HepG2 (cell line): ENCODE measurements around the gene FAT1. TPM values are rescaled to one million over a fixed set of nuclear protein-coding genes. Genes with fewer than 3 reads are reported as not detected.

Experiments used
- ATAC-seq: fragments of 200-7000 bp; cut with Tn5 transposase; 3 replicates; pipeline ENCODE4 v1.9.1; 2020; ENCODE audit warnings: mild to moderate bottlenecking, moderate library complexity
- BruUV-seq: library from RNA; stranded (reverse); fragments of 400-500 nt; replicated peaks from 2 replicates; lab custom pipeline; 2021; lab: Mats Ljungman, UMichigan
- CTCF ChIA-PET: fragments of 300-600 bp; formaldehyde crosslinking; extraction: SDS; loops from one replicate; lab custom pipeline; 2021; ENCODE audit warnings: low total read pairs, inconsistent platforms, low intra/inter-chr PET ratio; lab: Yijun Ruan, JAX
- POLR2A ChIA-PET: fragments of 350-600 bp; sonication (Branson Sonifier 250); formaldehyde crosslinking; loops from one replicate; lab custom pipeline; 2020; ENCODE audit warnings: antibody characterized with exemption, inconsistent platforms; lab: Yijun Ruan, JAX
- DNase-seq: peaks from one replicate; pipeline ENCODE4 v3.0.0-alpha.2; 2015; ENCODE audit warnings: low spot score
- FAIRE-seq: peaks from 3 replicates; lab custom pipeline; 2011; peaks lifted over from hg19 to GRCh38; lab: Jason Lieb, UNC
- H2AFZ ChIP-seq: one replicate; pipeline ENCODE4 v1.6.1; 2011; ENCODE audit warnings: low read length, inconsistent platforms
- H3K27ac ChIP-seq: fragments of 300-600 bp; 3 replicates; pipeline ENCODE4 v1.8.0; 2011; ENCODE audit warnings: mixed run types, mild to moderate bottlenecking, mixed read lengths, low read length, inconsistent platforms; ENCODE audit not compliant: insufficient read depth; ENCODE audit errors: extremely low read length
- H3K27me3 ChIP-seq, 2 experiments: fragments of 200-600 bp in 1 of 2; 2 replicates in 1 of 2; 3 replicates in 1 of 2; pipeline versions ENCODE4 v1.6.0 to v1.8.0; 2011; ENCODE audit warnings: low read length in 2 of 2, mild to moderate bottlenecking in 2 of 2, moderate library complexity in 2 of 2, inconsistent platforms in 1 of 2; ENCODE audit not compliant: insufficient read depth in 2 of 2, control insufficient read depth in 1 of 2
- H3K36me3 ChIP-seq, 2 experiments: fragments of 200-600 bp in 1 of 2; replicated peaks in 1 of 2; 2 replicates in 1 of 2; 3 replicates in 1 of 2; pipeline versions ENCODE4 v1.5.1 to v1.8.0; 2011; ENCODE audit warnings: low read length in 2 of 2, inconsistent platforms in 1 of 2; ENCODE audit not compliant: insufficient read depth in 2 of 2, control insufficient read depth in 1 of 2
- H3K4me1 ChIP-seq: 2 replicates; pipeline ENCODE4 v1.5.1; 2012; ENCODE audit warnings: low read length, inconsistent platforms; ENCODE audit not compliant: insufficient read depth
- H3K4me2 ChIP-seq: 2 replicates; pipeline ENCODE4 v1.6.0; 2011; ENCODE audit warnings: low read depth, low read length, inconsistent platforms
- H3K4me3 ChIP-seq, 3 experiments: fragments of 200-600 bp in 1 of 3; sonication (generic), shearing (Covaris generic) in 1 of 3; replicated peaks in 1 of 3; 2 replicates each; pipeline ENCODE4 v1.5.1; 2011 to 2016; ENCODE audit warnings: low read length in 3 of 3, inconsistent platforms in 2 of 3, low read depth in 2 of 3, mild to moderate bottlenecking in 2 of 3, control low read depth in 1 of 3, mixed read lengths in 1 of 3; ENCODE audit not compliant: insufficient read depth in 1 of 3
- H3K79me2 ChIP-seq: one replicate; pipeline ENCODE4 v1.6.1; 2011; ENCODE audit warnings: low read length, inconsistent platforms; ENCODE audit not compliant: insufficient read depth
- H3K9ac ChIP-seq: 2 replicates; pipeline ENCODE4 v1.6.0; 2011; ENCODE audit warnings: mild to moderate bottlenecking, low read depth, low read length, inconsistent platforms; ENCODE audit not compliant: insufficient read depth
- H3K9me3 ChIP-seq: 2 replicates; pipeline ENCODE4 v1.5.1; 2012; ENCODE audit warnings: mild to moderate bottlenecking, low read length
- H4K20me1 ChIP-seq: 2 replicates; pipeline ENCODE4 v1.6.0; 2011; ENCODE audit warnings: inconsistent platforms, mild to moderate bottlenecking, low read length, moderate library complexity; ENCODE audit not compliant: insufficient read depth
- ELF3 ChIP-seq: IDR thresholded peaks from 2 replicates; pipeline ENCODE4 v1.6.1; 2016; ENCODE audit warnings: missing genetic modification reagents, missing compliant biosample characterization
- RBM22 ChIP-seq: fragments of 200-400 bp; formaldehyde crosslinking; optimal IDR thresholded peaks from 2 replicates; pipeline ENCODE3; 2017; ENCODE audit warnings: mild to moderate bottlenecking, low read length, moderate library complexity
- ZBTB33 ChIP-seq: sonication (generic); formaldehyde crosslinking; IDR thresholded peaks from 2 replicates; pipeline ENCODE4 v1.4.0; 2020; ENCODE audit warnings: missing genetic modification reagents
- ZBTB38 ChIP-seq: sonication (generic); formaldehyde crosslinking; IDR thresholded peaks from 2 replicates; pipeline ENCODE4 v1.5.1; 2020; ENCODE audit warnings: mild to moderate bottlenecking, missing genetic modification reagents
- ZNF121 ChIP-seq: sonication (generic); formaldehyde crosslinking; IDR thresholded peaks from 2 replicates; pipeline ENCODE4 v1.5.0; 2020; ENCODE audit warnings: mild to moderate bottlenecking, missing genetic modification reagents
- ZNF850 ChIP-seq: sonication (generic); formaldehyde crosslinking; conservative IDR thresholded peaks from 2 replicates; pipeline ENCODE4 v1.9.0; 2021; ENCODE audit warnings: mild to moderate bottlenecking, missing genetic modification reagents
- WGBS: methylation state at CpG from one replicate; pipeline ENCODE4 v1.1.6; 2017; ENCODE audit warnings: low lambda C conversion rate; 5-methylcytosine and 5-hydroxymethylcytosine counted together
- in situ Hi-C: cut with HindIII; loops from 2 replicates; pipeline ENCODE4 v1.10.0; 2017; ENCODE audit warnings: low pct_unique_long_range_greater_than_20kb; ENCODE audit not compliant: extremely low pct_ligation_motif_present
- intact Hi-C: fragments of 100-400 bp; cut with micrococcal nuclease; formaldehyde crosslinking; loops from one replicate; pipeline ENCODE4 v1.10.0; 2022; ENCODE audit not compliant: unreplicated experiment
- polyA plus RNA-seq, 8 experiments: library from polyadenylated mRNA; depleted of rRNA in 3 of 8; stranded (reverse) in 7 of 8; unstranded in 1 of 8; fragments of >200 nt; fragmentation: Illumina TruSeq in 4 of 8; extraction: Trizol in 4 of 8; gene quantifications; 2 replicates each; pipeline versions ENCODE4 v1.2.1 to v1.2.3, GENCODE V29; 2011 to 2016; ENCODE audit warnings: low read depth in 4 of 8, missing spikeins in 1 of 8, mixed read lengths in 1 of 8; ENCODE audit not compliant: insufficient read depth in 1 of 8
- total RNA-seq, 5 experiments: library from RNA; depleted of rRNA; stranded (reverse); fragments of >200 nt; fragmentation: Illumina TruSeq; extraction: Trizol; gene quantifications; 2 replicates each; pipeline ENCODE4 v1.2.3, GENCODE V29; 2016; ENCODE audit warnings: low read depth in 1 of 5

FAT1 gene
- total and polyA plus RNA-seq, 2 of the 13 experiments (the other 11 are each of a cell fraction or from before 2014, with no cell fraction given): 185 to 216 TPM

GRCh38 chr4:186691396-186691795 is 32.3 kb downstream of the FAT1 start:
- ATAC-seq (no peak), FAIRE-seq (no peak), DNase-seq (no peak)
- H3K9ac ChIP-seq: no peak overlapping the region
- 97% methylated on average over 5 of the region's 5 CpGs for WGBS
- peaks cover 23% of the 10 kb centered on the region; the same call in 1 of the 2 replicates for H4K20me1 ChIP-seq
- no TSS peak for BruUV-seq
- TF ChIP-seq ZNF121 (CRISPR knock-in tag) (peak; percentile 96), ELF3 (CRISPR knock-in tag) (no peak)
- peaks cover 3 to 18% of the 10 kb centered on the region in 2 experiments for H3K36me3 ChIP-seq
- H3K27ac ChIP-seq: no peak overlapping the region
- H2AFZ ChIP-seq: no peak overlapping the region
- no peaks in the 10 kb centered on the region for H3K27me3 ChIP-seq
- H3K79me2 ChIP-seq: peaks cover 97% of the 10 kb centered on the region
- no peaks in the 10 kb centered on the region for H3K9me3 ChIP-seq
- H3K4me2 ChIP-seq: no peak overlapping the region
- in situ Hi-C loops (no loop called here), intact Hi-C loops (no loop called here)
- POLR2A ChIA-PET: no interaction called here
- CTCF ChIA-PET: no interaction called here
- H3K4me3 ChIP-seq: no peak overlapping the region
- peaks cover 71% of the 10 kb centered on the region for H3K4me1 ChIP-seq

DNA sequence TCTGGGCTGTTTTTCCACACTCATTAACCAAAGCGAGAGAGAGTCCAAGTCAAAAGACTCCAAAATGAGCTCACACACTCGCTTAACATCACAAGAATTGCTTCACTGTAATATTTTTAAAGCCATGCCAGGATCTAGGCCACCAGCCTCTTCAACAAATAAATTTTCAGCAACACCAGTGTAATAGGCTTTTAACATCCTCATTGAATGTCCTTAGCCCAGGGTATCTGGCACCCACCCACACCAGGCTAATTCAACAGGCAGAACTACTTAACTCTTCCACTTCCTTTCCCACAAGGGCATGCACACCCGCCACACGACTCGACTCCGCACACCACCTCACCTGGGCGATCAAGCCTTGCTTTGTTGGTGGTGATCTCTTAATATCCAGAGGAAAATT is 34.2 kb downstream of the FAT1 start:
- CTCF ChIA-PET: no interaction called here
- ATAC-seq: no peak
- peaks cover 78% of the 10 kb centered on the region for H3K4me1 ChIP-seq
- 92% methylated on average over 7 of the region's 7 CpGs for WGBS
- no peak for FAIRE-seq
- intact Hi-C loops: loop anchor here (5.0 kb wide), 1 partner anchor 78 kb away; no protein-coding TSS in a partner anchor
- H3K36me3 ChIP-seq: peaks cover 3 to 18% of the 10 kb centered on the region in 2 experiments
- no peak for DNase-seq
- BruUV-seq: no TSS peak
- H2AFZ ChIP-seq: no peak overlapping the region
- no peaks in the 10 kb centered on the region for H3K27me3 ChIP-seq
- peaks cover 93% of the 10 kb centered on the region for H3K79me2 ChIP-seq
- POLR2A ChIA-PET: no interaction called here
- no peak overlapping the region for H3K4me3 ChIP-seq
- H3K9ac ChIP-seq: no peak overlapping the region
- H3K27ac ChIP-seq: peak overlapping the region; percentile 10
- in situ Hi-C loops: no loop called here
- peaks cover 15% of the 10 kb centered on the region; the same call in 1 of the 2 replicates for H4K20me1 ChIP-seq
- no peaks in the 10 kb centered on the region for H3K9me3 ChIP-seq
- 0 out of 2 replicates have a peak overlapping the region, but pooled peaks have one; percentile 32 for H3K4me2 ChIP-seq
- TF ChIP-seq ZBTB38 (CRISPR knock-in tag) (peak; percentile 26; the same call in 1 of the 2 replicates), ZBTB33 (CRISPR knock-in tag) (0 out of 2 replicates have a peak, but pooled peaks have one; percentile 35), ZNF850 (CRISPR knock-in tag) (no peak), RBM22 (peak; percentile 69)
